ENCODE results near the gene SLC6A6. TPM values are rescaled to one million over a fixed set of nuclear protein-coding genes. Genes with fewer than 3 reads are reported as not detected.
A peak's percentile ranks its signal among the peaks of the same experiment; 100 is the strongest.

SLC6A6 gene
- total RNA-seq, 1 donor from 2014 or later = 30.3 TPM

DNA sequence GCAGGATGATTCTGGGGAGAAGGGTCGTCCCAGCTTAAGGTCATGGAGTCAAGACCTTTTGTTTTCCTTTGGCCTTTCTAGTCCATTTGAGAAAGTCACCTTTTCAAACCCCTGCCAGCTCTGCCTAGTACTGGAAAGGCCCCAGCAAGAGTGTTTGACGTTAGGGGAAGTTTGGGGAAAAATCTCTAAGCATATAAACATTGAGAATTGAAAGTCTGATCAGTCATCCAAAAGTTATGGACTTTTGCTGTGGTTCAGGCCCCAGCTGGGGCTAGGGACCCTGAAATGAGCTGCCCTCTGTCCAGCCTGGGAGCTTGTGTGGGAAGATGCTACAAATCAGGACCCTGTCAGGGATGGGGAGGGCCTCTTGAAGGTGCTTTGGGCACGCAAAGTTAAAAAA is 21.6 kb downstream of the SLC6A6 start:
- Mint-ChIP-seq H3K9me3 (no peaks in the 10 kb centered on the region), H3K4me1 (ENCODE audit: unreplicated experiment) (peaks cover 41% of the 10 kb centered on the region), H3K27me3 (no peaks in the 10 kb centered on the region), H3K36me3 (peaks cover 3% of the 10 kb centered on the region), H3K4me3 (no peak overlapping the region), H3K27ac (no peak overlapping the region)
- TF ChIP-seq, protein P1, sequence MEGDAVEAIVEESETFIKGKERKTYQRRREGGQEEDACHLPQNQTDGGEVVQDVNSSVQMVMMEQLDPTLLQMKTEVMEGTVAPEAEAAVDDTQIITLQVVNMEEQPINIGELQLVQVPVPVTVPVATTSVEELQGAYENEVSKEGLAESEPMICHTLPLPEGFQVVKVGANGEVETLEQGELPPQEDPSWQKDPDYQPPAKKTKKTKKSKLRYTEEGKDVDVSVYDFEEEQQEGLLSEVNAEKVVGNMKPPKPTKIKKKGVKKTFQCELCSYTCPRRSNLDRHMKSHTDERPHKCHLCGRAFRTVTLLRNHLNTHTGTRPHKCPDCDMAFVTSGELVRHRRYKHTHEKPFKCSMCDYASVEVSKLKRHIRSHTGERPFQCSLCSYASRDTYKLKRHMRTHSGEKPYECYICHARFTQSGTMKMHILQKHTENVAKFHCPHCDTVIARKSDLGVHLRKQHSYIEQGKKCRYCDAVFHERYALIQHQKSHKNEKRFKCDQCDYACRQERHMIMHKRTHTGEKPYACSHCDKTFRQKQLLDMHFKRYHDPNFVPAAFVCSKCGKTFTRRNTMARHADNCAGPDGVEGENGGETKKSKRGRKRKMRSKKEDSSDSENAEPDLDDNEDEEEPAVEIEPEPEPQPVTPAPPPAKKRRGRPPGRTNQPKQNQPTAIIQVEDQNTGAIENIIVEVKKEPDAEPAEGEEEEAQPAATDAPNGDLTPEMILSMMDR (conservative IDR thresholded peaks at IDR 0.05) = no peak
- no peak for DNase-seq (ENCODE audit: extremely low spot score, unreplicated experiment)

DNA sequence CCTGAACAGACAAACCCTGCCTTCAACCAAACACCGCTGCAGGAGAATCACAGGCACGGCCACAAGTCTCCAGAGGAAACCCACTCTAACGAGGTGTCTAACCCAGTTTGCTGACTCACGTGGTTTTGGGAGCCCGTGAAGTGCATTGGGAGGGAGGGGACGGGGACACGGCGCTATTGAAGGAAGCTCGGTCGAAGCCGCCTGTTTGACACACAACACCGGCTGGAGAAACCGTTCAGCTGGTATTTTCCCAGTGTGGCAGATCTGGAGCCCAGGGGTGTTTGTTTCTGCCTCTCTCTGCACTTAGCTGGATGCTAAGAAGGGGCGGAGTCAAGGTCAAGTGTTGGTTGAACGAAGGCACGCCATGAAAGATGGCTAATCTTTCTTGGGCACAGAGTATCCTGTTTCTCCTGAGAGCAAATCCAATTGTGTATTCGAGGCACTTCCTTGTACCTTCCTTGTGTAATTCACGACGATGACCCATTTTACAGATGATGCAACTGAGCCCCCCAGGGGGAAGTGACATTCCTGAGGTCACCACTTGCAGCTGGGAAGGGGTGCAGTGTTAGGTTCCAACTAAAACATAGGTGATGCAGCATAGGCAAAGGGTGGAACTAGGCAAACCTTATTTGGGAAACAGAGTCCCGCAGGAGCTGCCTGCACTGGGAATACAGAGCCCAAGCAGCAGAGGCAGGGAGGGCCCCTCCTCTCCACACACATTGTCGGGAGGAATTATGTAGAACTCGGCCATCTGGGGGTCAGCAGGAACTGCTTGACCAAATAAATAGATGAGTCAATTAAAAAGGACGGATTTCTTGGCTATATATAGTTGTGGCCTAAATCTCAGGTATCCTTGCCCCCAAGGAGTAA is 22.5 kb downstream of the SLC6A6 start:
- peak overlapping the region; percentile 60 for H3K27ac Mint-ChIP-seq
- DNase-seq (ENCODE audit: extremely low spot score, unreplicated experiment) = no peak
- TF ChIP-seq, protein P1 (conservative IDR thresholded peaks at IDR 0.05) = no peak
- H3K27me3 Mint-ChIP-seq = no peaks in the 10 kb centered on the region
- peaks cover 3% of the 10 kb centered on the region for H3K36me3 Mint-ChIP-seq
- H3K4me3 Mint-ChIP-seq = peak overlapping the region; percentile 50
- peaks cover 51% of the 10 kb centered on the region for H3K4me1 Mint-ChIP-seq (ENCODE audit: unreplicated experiment)
- no peaks in the 10 kb centered on the region for H3K9me3 Mint-ChIP-seq

GRCh38 chr3:14425581-14426304 is 23.3 kb downstream of the SLC6A6 start:
- H3K4me1 Mint-ChIP-seq (ENCODE audit: unreplicated experiment) = peaks cover 51% of the 10 kb centered on the region
- peaks cover 2% of the 10 kb centered on the region for H3K36me3 Mint-ChIP-seq
- TF ChIP-seq, protein P1 (conservative IDR thresholded peaks at IDR 0.05) = no peak
- no peaks in the 10 kb centered on the region for H3K27me3 Mint-ChIP-seq
- peak overlapping the region; percentile 50 for H3K4me3 Mint-ChIP-seq
- DNase-seq (ENCODE audit: extremely low spot score, unreplicated experiment) = no peak
- H3K9me3 Mint-ChIP-seq = no peaks in the 10 kb centered on the region
- H3K27ac Mint-ChIP-seq = peak overlapping the region; percentile 60

DNA sequence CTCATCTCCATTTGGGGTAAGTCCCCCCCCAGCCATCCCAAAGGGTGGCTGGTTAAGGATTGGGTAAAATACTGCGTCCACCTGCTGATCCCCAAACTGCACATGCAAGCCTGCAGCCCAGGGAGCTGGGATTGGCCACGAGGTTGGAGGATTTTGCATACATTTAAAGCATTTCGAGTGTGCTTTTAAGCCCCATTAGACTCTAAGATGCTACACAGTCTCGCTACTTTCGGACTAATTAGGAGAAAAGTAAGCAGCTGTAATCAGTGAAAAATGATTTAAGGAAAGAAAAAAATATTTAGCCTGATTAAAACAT is 23.9 kb downstream of the SLC6A6 start:
- Mint-ChIP-seq H3K36me3 (no peaks in the 10 kb centered on the region), H3K4me3 (no peak overlapping the region), H3K27ac (peak overlapping the region; percentile 60), H3K4me1 (ENCODE audit: unreplicated experiment) (peaks cover 54% of the 10 kb centered on the region), H3K27me3 (no peaks in the 10 kb centered on the region), H3K9me3 (no peaks in the 10 kb centered on the region)
- DNase-seq (ENCODE audit: extremely low spot score, unreplicated experiment) = no peak
- TF ChIP-seq, protein P1 (conservative IDR thresholded peaks at IDR 0.05) = no peak

DNA sequence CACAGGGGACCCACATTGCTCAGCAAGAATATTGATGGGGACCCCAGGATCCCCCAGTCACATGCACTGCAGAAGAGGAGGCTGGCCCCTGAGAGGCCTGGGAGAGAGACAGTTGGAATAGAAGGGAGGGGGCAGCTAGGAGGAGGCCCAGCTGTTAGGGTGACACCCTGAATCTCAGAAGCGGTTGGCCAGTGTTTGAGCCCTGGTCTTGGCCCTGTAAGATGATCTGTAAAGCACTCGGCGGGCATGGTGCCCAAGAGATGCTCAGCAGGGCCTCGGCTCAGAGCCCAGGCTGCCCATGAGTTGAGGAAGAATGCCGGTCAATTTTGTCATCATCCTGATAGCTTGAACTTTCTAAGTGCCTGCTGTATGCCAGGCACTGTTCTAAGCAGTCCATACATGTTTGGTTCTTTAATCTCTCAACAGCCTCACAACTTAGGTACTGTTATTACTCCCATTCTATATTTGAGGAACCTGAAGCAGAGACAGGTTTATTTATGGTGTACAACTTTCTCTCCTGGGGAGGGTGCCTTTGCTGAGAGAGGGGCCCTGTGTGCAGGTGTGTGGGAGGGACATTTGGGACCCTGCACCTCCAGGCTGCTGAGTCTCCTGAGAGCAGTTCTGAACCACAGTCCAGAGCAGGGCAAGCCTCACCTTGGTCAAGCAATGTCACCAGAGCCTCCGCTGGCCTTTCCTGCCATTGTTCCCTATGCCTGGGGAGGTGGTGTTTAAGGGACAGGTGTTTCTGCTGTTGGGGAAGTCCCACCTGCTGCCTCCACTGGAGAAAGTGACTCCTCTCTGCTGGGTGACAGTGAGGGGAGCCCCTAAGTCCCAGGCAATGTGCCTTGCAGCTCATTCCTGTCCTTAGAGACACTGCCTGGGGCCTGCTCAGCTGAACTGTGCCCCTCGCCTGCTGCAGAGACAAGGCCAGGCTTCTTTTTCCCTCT is 26.0 kb downstream of the SLC6A6 start:
- no peaks in the 10 kb centered on the region for H3K27me3 Mint-ChIP-seq
- H3K4me1 Mint-ChIP-seq (ENCODE audit: unreplicated experiment) = peaks cover 62% of the 10 kb centered on the region
- no peak overlapping the region for H3K4me3 Mint-ChIP-seq
- no peak for DNase-seq (ENCODE audit: extremely low spot score, unreplicated experiment)
- TF ChIP-seq, protein P1 (conservative IDR thresholded peaks at IDR 0.05) = no peak
- peak overlapping the region; percentile 53 for H3K27ac Mint-ChIP-seq
- H3K36me3 Mint-ChIP-seq = no peaks in the 10 kb centered on the region
- H3K9me3 Mint-ChIP-seq = no peaks in the 10 kb centered on the region
